Endothelial cell of umbilical vein (primary cell): ENCODE measurements around the gene CRACR2B. TPM values are rescaled to one million over a fixed set of nuclear protein-coding genes. Genes with fewer than 3 reads are reported as not detected.

ENCODE experiments used
- BruUV-seq: library from RNA; stranded (reverse); fragments of 400-500 nt; replicated peaks from 2 replicates; lab custom pipeline; 2021; lab: Mats Ljungman, UMichigan
- CTCF ChIA-PET: fragments of 300-600, 350-600 bp; sonication (Branson Sonifier 250); formaldehyde crosslinking; loops from one replicate; lab custom pipeline; 2021; ENCODE audit warnings: antibody characterized with exemption, inconsistent platforms; lab: Charles Lee
- POLR2A ChIA-PET: fragments of 300-600, 350-600 bp; sonication (Branson Sonifier 250); formaldehyde crosslinking; loops from one replicate; lab custom pipeline; 2021; ENCODE audit warnings: antibody characterized with exemption, inconsistent platforms; lab: Charles Lee
- DNase-seq: peaks from one replicate; pipeline ENCODE4 v3.0.0-alpha.2; 2011; ENCODE audit warnings: low read depth, low spot score
- FAIRE-seq: peaks from 2 replicates; lab custom pipeline; 2011; peaks lifted over from hg19 to GRCh38; lab: Jason Lieb, UNC
- H2AFZ ChIP-seq: 2 replicates; pipeline ENCODE4 v1.6.0; 2012; ENCODE audit warnings: low read depth, low read length, control low read depth, inconsistent platforms
- H3K27ac ChIP-seq: 2 replicates; pipeline ENCODE4 v1.5.1; 2011; ENCODE audit warnings: low read depth, mild to moderate bottlenecking, control low read depth, low read length, moderate library complexity; ENCODE audit not compliant: insufficient read depth
- H3K27me3 ChIP-seq, 2 experiments: 2 replicates each; pipeline versions ENCODE4 v1.6.0 to v1.6.1; 2011; ENCODE audit warnings: low read length in 2 of 2, mixed read lengths in 1 of 2; ENCODE audit not compliant: control insufficient read depth in 2 of 2, insufficient read depth in 2 of 2
- H3K36me3 ChIP-seq, 2 experiments: 2 replicates in 1 of 2; 3 replicates in 1 of 2; pipeline ENCODE4 v1.5.1; 2011; ENCODE audit warnings: low read length in 2 of 2, mild to moderate bottlenecking in 1 of 2, moderate library complexity in 1 of 2; ENCODE audit not compliant: control insufficient read depth in 2 of 2, insufficient read depth in 2 of 2; ENCODE audit errors: extremely low read depth in 1 of 2
- H3K4me1 ChIP-seq: 3 replicates; pipeline ENCODE4 v1.5.1; 2011; ENCODE audit warnings: mild to moderate bottlenecking, low read length; ENCODE audit not compliant: control insufficient read depth, insufficient read depth; ENCODE audit errors: extremely low read depth
- H3K4me2 ChIP-seq: 2 replicates; pipeline ENCODE4 v1.6.1; 2011; ENCODE audit warnings: low read length, control low read depth, mixed read lengths; ENCODE audit not compliant: insufficient read depth
- H3K4me3 ChIP-seq, 3 experiments: fragments of 200-600 bp in 1 of 3; sonication (generic), shearing (Covaris generic) in 1 of 3; replicated peaks in 1 of 3; 2 replicates each; pipeline ENCODE4 v1.5.1; 2011 to 2016; ENCODE audit warnings: control low read depth in 3 of 3, low read length in 3 of 3, mild to moderate bottlenecking in 2 of 3, inconsistent platforms in 1 of 3, low read depth in 1 of 3, moderate library complexity in 1 of 3; ENCODE audit not compliant: insufficient read depth in 1 of 3
- H3K79me2 ChIP-seq: 2 replicates; pipeline ENCODE4 v1.6.0; 2012; ENCODE audit warnings: low read length, inconsistent platforms; ENCODE audit not compliant: control insufficient read depth, insufficient read depth
- H3K9ac ChIP-seq: replicated peaks from 2 replicates; pipeline ENCODE3; 2011; ENCODE audit warnings: low read length, control low read depth; ENCODE audit not compliant: insufficient read depth; ENCODE audit errors: extremely low read depth
- H3K9me1 ChIP-seq: replicated peaks from 3 replicates; pipeline ENCODE4 v1.6.0; 2011; ENCODE audit warnings: mild to moderate bottlenecking, low read length; ENCODE audit not compliant: control insufficient read depth, insufficient read depth; ENCODE audit errors: extremely low read depth
- H3K9me3 ChIP-seq: replicated peaks from 2 replicates; pipeline ENCODE4 v1.5.1; 2012; ENCODE audit warnings: low read length, inconsistent platforms; ENCODE audit not compliant: control insufficient read depth, insufficient read depth
- H4K20me1 ChIP-seq: replicated peaks from 2 replicates; pipeline ENCODE3; 2011; ENCODE audit warnings: mild to moderate bottlenecking, low read length; ENCODE audit not compliant: control insufficient read depth, insufficient read depth; ENCODE audit errors: extremely low read depth
- CTCF ChIP-seq, 2 donors: IDR thresholded peaks; 1 replicate in 1 of 2; 2 replicates in 1 of 2; pipeline ENCODE4 v1.5.1; 2011; ENCODE audit warnings: low read length in 2 of 2, mild to moderate bottlenecking in 2 of 2, moderate library complexity in 2 of 2, control low read depth in 1 of 2, inconsistent platforms in 1 of 2, low read depth in 1 of 2; ENCODE audit not compliant: insufficient read depth in 1 of 2; ENCODE audit errors: extremely low read depth in 1 of 2
- EZH2 ChIP-seq: IDR thresholded peaks from 2 replicates; pipeline ENCODE4 v1.6.1; 2012; ENCODE audit warnings: borderline replicate concordance, low read depth, mild to moderate bottlenecking, moderate library complexity, low read length, inconsistent platforms; ENCODE audit not compliant: severe bottlenecking
- MAX ChIP-seq: IDR thresholded peaks from 2 replicates; pipeline ENCODE4 v1.6.1; 2011; ENCODE audit not compliant: insufficient read depth, insufficient read length
- MYC ChIP-seq: IDR thresholded peaks from one replicate; pipeline ENCODE4 v1.6.1; 2011; ENCODE audit warnings: mild to moderate bottlenecking, low read depth, low read length
- POLR2A ChIP-seq: IDR thresholded peaks from 2 replicates; pipeline ENCODE4 v1.6.1; 2012; ENCODE audit warnings: low read depth, mild to moderate bottlenecking, control low read depth, low read length
- POLR2AphosphoS5 ChIP-seq: IDR thresholded peaks from 2 replicates; pipeline ENCODE4 v1.6.1; 2012; ENCODE audit warnings: low read depth, mild to moderate bottlenecking, control low read depth, low read length, moderate library complexity; ENCODE audit not compliant: insufficient read depth
- dilution Hi-C: fragments of 300-500 bp; cut with MboI; formaldehyde crosslinking; loops from one replicate; pipeline ENCODE4 v1.15.0; 2019; ENCODE audit warnings: low sequenced_read_pairs; ENCODE audit not compliant: extremely low pct_ligation_motif_present
- intact Hi-C: fragments of 100-400 bp; cut with micrococcal nuclease; formaldehyde crosslinking; loops from one replicate; pipeline ENCODE4 v1.10.0; 2022
- polyA plus RNA-seq, 4 experiments: library from polyadenylated mRNA; depleted of rRNA in 3 of 4; stranded (reverse) in 3 of 4; unstranded in 1 of 4; fragments of >200 nt; gene quantifications; 2 replicates each; pipeline versions ENCODE4 v1.2.1 to v1.2.3, GENCODE V29; 2011 to 2012; ENCODE audit warnings: missing spikeins in 1 of 4
- total RNA-seq: library from RNA; stranded (reverse); gene quantifications from 2 replicates; pipeline ENCODE4 v1.2.3, GENCODE V29; 2021

The CRACR2B gene
- total and polyA plus RNA-seq, 2 donors (not counting 3 experiments of a cell fraction or from before 2014, with no cell fraction given): 8.4 to 9.3 TPM

GRCh38 chr11:862696-863022 lies 34.9 kb downstream of the CRACR2B start:
- Histone ChIP-seq H3K9ac (no peak overlapping the region), H3K36me3 (peaks cover 0 to 11% of the 10 kb centered on the region in 2 experiments), H3K4me1 (no peaks in the 10 kb centered on the region), H3K27ac (no peak overlapping the region), H3K9me1 (no peaks in the 10 kb centered on the region), H3K9me3 (no peaks in the 10 kb centered on the region), H3K27me3 (no peaks in the 10 kb centered on the region), H3K4me2 (no peak overlapping the region), H2AFZ (no peak overlapping the region), H4K20me1 (no peaks in the 10 kb centered on the region), H3K79me2 (no peaks in the 10 kb centered on the region), H3K4me3 (no peak overlapping the region)
- intact Hi-C loops (no loop called here), dilution Hi-C loops (no loop called here)
- ChIA-PET POLR2A (no interaction called here), CTCF (no interaction called here)
- FAIRE-seq (no peak), DNase-seq (no peak)
- no peak for TF ChIP-seq MAX
- no peak for TF ChIP-seq POLR2AphosphoS5
- TF ChIP-seq EZH2: no peak
- no peak for TF ChIP-seq POLR2A
- no peak for TF ChIP-seq MYC
- TF ChIP-seq CTCF (IDR thresholded peaks at IDR 0.05; ENCODE audit: extremely low read depth in 1 of 2, insufficient read depth in 1 of 2, low read depth in 1 of 2, low read length in 2 of 2): no peak
- no TSS peak for BruUV-seq
